Mucosa of descending colon (tissue), 3 donors: ENCODE results near the gene RALGPS1. TPM values are rescaled to one million over a fixed set of nuclear protein-coding genes. Genes with fewer than 3 reads are reported as not detected.

Source experiments
- ATAC-seq: fragments of 200-7000 bp; cut with Tn5 transposase; one replicate; pipeline ENCODE4 v1.9.1; 2020; ENCODE audit warnings: mild to moderate bottlenecking, moderate library complexity
- DNase-seq, 3 donors: peaks; one replicate each; pipeline ENCODE4 v3.0.0-alpha.2; 2020
- H3K36me3 ChIP-seq: fragments of 200-600 bp; one replicate; pipeline ENCODE4 v1.8.0; 2021; ENCODE audit warnings: low read depth, mild to moderate bottlenecking
- H3K4me1 ChIP-seq: fragments of 200-600 bp; one replicate; pipeline ENCODE4 v1.8.0; 2021; ENCODE audit warnings: low read depth, mild to moderate bottlenecking
- H3K4me3 ChIP-seq: fragments of 200-600 bp; one replicate; pipeline ENCODE4 v1.8.0; 2021; ENCODE audit warnings: mild to moderate bottlenecking
- H3K9me3 ChIP-seq: fragments of 200-600 bp; one replicate; pipeline ENCODE4 v1.8.0; 2021; ENCODE audit warnings: mild to moderate bottlenecking
- CTCF ChIP-seq: fragments of 200-600 bp; IDR thresholded peaks from one replicate; pipeline ENCODE4 v1.8.0; 2022; ENCODE audit warnings: antibody characterized with exemption, mild to moderate bottlenecking
- intact Hi-C, 2 donors: fragments of 100-400 bp; cut with DNase I in 1 of 2; cut with micrococcal nuclease in 1 of 2; formaldehyde crosslinking; loops; one replicate each; pipeline versions ENCODE4 v1.11.0 to v1.11.1; 2022; cut with DNase I, micrococcal nuclease
- total RNA-seq, 3 donors: library from RNA; stranded (reverse); fragmentation: NEBNext Ultra II Directional in 2 of 3; extraction: Animal tissue kit (Norgen Biotek cat#: 25700) in 2 of 3; gene quantifications; one replicate each; pipeline versions ENCODE4 v1.2.1 to v1.2.4, GENCODE V29; 2021 to 2023
- donor health status: DM: no; HTN: no; CAD: no; lungs with moderate emphysema.
- donor health status: DM: no; HTN: no; CAD: no.
- donor health status: DM: no; HTN: yes; CAD: no.

RALGPS1 gene
- total RNA-seq, 3 donors from 2014 or later: 31.3 to 55.4 (median 32.1) TPM

GRCh38 chr9:127140181-127140580, 225.6 kb downstream of the RALGPS1 start:
- ATAC-seq: no peak
- TF ChIP-seq CTCF: no peak
- Histone ChIP-seq H3K4me1 (no peaks in the 10 kb centered on the region), H3K36me3 (no peaks in the 10 kb centered on the region), H3K4me3 (no peak overlapping the region), H3K9me3 (no peaks in the 10 kb centered on the region)
- intact Hi-C loops: no loop called here
- no peak for DNase-seq

GRCh38 chr9:127140842-127141675, 226.5 kb downstream of the RALGPS1 start:
- H3K4me1 ChIP-seq: no peaks in the 10 kb centered on the region
- no peak for TF ChIP-seq CTCF
- no peak for DNase-seq
- H3K4me3 ChIP-seq: no peak overlapping the region
- H3K36me3 ChIP-seq: no peaks in the 10 kb centered on the region
- intact Hi-C loops: no loop called here
- H3K9me3 ChIP-seq: no peaks in the 10 kb centered on the region
- no peak for ATAC-seq

- intact Hi-C loops: no loop called here
- Histone ChIP-seq H3K9me3 (no peaks in the 10 kb centered on the region), H3K4me1 (no peaks in the 10 kb centered on the region), H3K36me3 (no peaks in the 10 kb centered on the region), H3K4me3 (no peak overlapping the region)
- DNase-seq (no peak), ATAC-seq (no peak)
- no peak for TF ChIP-seq CTCF
Observed at GRCh38 chr9:127142291-127142690, 227.7 kb downstream of the RALGPS1 start.

GRCh38 chr9:127142931-127143464, 228.4 kb downstream of the RALGPS1 start:
- no peak overlapping the region for H3K4me3 ChIP-seq
- ATAC-seq: no peak
- intact Hi-C loops: no loop called here
- H3K4me1 ChIP-seq: no peaks in the 10 kb centered on the region
- TF ChIP-seq CTCF: no peak
- no peaks in the 10 kb centered on the region for H3K9me3 ChIP-seq
- no peaks in the 10 kb centered on the region for H3K36me3 ChIP-seq
- no peak for DNase-seq

DNA sequence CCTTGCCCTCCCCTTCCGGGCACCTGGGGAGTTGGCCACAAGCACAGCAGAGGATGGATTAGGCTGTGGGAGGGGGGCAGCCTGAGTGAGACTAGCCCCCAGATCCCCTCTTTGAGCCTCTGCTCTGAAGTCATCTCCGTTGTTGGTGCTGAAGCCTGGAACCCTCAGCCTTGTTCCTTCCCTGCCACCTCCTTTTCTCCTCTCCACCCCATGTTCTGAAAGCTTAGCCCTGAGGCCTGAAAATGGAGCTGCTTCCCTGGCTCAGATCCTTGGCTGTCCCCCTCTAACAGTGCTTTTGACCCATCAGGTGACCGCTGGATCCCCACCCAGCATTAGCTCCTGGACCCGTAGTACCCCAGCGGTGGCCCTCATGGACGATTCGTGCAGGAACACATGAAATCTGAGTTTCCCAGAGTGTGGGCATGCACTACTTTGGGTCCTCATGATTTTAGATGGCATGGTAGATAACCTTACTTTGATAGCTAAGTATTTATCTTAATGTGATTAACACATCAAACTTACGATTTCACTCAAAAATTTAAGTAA, 229.4 kb downstream of the RALGPS1 start:
- TF ChIP-seq CTCF: no peak
- Histone ChIP-seq H3K4me1 (no peaks in the 10 kb centered on the region), H3K4me3 (no peak overlapping the region), H3K36me3 (no peaks in the 10 kb centered on the region), H3K9me3 (no peaks in the 10 kb centered on the region)
- DNase-seq (no peak), ATAC-seq (no peak)
- intact Hi-C loops: no loop called here
